ENCODE data around the gene KRT15.
A peak's percentile ranks its signal among the peaks of the same experiment; 100 is the strongest.

The KRT15 gene

GRCh38 chr17:41518789-41519449 is at the start of gene KRT15:
Gene KRT15, minus strand, starts transcription at chr17:41518890. Its CDS starts 63 bp downstream, at chr17:41518827.
- DNase-seq (ENCODE audit: low read depth in 1 of 2, low spot score in 1 of 2), result no peak

DNA sequence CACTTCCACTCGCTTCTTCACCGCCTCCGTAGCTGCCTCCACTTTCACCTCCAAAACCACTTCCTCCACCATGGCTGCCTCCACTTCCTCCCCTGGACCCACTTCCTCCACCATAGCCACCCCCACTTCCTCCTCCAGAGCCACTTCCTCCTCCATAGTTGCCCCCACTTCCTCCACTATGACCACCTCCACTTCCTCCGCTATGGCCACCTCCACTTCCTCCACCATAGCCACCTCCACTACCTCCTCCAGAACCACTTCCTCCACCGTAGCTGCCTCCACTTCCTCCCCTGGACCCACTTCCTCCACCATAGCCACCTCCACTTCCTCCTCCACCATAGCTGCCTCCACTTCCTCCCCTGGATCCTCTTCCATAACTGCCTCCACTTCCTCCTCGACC is 48.6 kb upstream of the KRT15 start:
- no peak for DNase-seq (ENCODE audit: low read depth in 1 of 2, low spot score in 1 of 2)

- no peak for DNase-seq (ENCODE audit: low read depth in 1 of 2, low spot score in 1 of 2)
These were observed 46.6 kb upstream of the KRT15 start for GRCh38 chr17:41565338-41565737.

DNA sequence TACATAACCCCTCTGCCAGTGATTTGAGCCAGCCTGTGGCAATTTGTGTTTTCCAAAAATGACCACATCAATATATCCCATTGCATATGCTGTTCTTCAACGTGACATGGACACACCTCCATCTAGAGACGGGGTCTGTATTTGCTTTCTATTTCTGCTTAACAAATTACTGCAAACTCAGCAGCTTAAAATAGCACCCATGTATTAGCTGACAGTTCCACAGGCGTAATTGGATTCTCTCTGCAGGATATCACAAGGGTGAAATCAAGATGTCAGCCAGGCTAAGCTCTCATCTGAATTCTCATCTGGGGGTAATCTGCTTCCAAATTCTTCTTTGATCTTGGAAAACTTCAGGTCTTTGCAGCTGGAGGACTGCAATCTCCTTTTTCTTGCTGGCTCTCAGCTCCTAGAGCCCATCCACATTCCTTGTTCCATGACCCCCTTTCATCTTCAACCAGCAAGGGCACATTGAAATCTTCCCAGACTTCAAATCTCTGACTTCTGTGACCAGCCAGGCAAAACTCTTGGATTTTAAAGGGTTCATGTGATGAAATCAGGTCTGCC is 45.0 kb upstream of the KRT15 start:
- no peak for DNase-seq (ENCODE audit: low read depth in 1 of 2, low spot score in 1 of 2)

DNA sequence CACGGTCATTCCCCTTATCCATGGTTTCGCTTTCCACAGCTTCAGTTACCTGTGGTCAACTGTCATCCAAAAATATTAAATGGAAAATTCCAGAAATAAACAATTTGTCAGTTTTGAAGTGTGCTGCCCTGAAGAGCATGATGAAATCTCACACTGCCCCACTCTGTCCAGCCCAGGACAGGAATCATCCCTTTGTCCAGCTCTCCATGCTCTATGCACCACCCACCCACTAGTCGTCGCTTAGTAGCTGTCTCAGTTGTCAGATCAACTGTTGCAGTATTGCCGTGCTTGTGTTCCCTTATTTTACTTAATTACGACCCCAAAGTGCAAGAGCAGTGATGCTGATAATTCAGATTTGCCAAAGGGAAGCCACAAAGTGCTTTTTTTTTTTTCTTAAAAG is 42.9 kb upstream of the KRT15 start:
- DNase-seq (ENCODE audit: low read depth in 1 of 2, low spot score in 1 of 2), result no peak

DNA sequence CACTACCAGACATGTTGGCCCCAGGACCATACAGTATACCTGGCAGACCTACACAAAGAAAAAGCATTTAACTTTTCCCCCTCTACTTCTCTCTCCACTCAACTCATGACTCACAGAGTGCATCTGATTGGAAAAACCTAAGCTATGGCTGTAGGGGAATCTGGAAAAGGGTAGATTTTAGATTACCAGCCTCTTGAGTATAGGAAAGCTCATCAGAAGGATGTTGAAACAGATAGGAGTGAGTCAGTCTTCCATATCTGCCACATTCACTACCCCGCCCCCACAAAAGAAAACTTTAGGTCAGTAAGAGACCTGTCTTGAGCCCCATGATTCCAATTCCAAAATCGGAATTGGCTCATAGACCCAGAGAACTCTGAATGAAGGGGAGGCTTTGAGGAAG is 40.9 kb upstream of the KRT15 start:
- no peak for DNase-seq (ENCODE audit: low read depth in 1 of 2, low spot score in 1 of 2)

DNA sequence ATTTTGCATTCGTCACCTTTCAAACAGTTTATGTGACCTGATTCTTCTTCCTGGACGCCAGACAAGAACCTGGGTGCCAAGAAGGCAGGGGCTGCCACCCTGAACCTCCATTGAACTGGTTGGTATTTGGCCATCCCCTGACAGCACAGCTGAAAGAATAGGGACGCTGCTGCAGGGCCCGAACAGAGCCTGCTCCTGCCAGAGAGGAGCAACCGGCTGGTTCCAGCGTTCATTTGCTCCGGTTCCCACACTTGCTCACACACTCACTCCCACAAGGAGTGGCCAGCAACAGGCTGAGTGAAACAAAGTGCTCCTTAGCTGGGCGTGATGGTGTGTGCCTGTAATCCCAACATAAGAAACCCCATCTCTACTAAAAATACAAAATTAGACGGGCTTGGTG is 38.2 kb upstream of the KRT15 start:
- DNase-seq (ENCODE audit: low read depth in 1 of 2, low spot score in 1 of 2), result no peak

DNA sequence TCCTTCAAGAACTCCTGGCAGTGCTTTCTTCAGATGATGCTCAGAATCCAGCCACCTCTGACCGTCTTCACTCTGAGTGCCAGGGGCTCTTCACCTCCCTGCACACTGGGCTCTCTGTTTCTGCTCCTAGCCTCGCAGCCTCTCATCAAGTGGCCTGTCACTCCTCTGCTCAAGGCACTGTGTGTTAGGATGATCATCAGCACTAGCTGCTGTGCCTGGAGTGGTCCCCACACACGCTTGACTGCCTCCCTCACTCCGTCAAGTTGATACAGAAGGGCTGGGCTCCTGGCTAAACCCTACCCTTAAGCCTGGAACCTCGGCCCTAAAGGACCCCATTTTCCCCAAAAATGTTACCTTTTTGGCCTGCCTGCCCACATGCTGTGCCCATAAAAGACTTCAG is 37.6 kb upstream of the KRT15 start:
- DNase-seq (ENCODE audit: low read depth in 1 of 2, low spot score in 1 of 2), result no peak

GRCh38 chr17:41555105-41555887 is 36.6 kb upstream of the KRT15 start:
- no peak for DNase-seq (ENCODE audit: low read depth in 1 of 2, low spot score in 1 of 2)

GRCh38 chr17:41553987-41554680 is 35.4 kb upstream of the KRT15 start:
- DNase-seq (ENCODE audit: low read depth in 1 of 2, low spot score in 1 of 2), result no peak

DNA sequence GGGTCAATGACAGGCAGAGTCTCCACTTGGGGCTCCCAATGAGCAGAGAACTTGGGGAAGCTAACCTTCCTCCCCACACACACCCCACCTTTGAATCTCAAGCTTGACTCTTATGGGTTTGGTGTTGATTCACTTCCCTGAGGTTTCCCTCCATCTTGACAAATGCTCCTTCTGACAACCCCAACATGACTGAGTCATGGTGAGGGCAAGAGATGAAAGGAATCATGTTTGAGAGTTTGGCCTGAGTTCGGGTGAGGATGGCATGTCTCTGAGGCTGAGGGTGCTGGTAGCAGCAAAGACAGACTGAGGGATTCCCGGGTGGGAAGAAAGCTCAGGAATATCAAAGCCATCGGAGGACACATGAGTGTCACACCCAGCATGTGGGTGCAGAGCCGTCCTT is 34.5 kb upstream of the KRT15 start:
- DNase-seq (ENCODE audit: low read depth in 1 of 2, low spot score in 1 of 2), result no peak

GRCh38 chr17:41552455-41552854 is 33.8 kb upstream of the KRT15 start:
- DNase-seq (ENCODE audit: low read depth in 1 of 2, low spot score in 1 of 2), result no peak

DNA sequence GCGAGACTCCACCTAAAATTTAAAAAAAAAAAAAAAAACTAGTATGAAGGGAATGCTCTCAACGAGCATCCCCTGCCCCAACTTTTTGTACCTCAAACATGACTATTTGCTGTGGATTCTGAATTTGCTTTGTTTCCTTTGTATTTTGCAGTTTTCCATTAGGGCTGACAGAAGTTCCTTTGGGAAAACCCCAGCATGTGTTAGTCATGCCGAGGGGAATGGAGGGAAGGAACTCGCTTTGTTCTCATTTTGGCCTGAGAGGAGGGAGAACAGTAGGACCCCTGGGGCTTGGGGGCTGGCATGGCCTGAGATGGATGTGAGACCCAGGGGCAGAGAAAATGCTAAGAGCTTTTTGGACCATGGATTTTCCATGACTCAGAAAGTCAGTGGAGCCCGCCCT is 32.7 kb upstream of the KRT15 start:
- no peak for DNase-seq (ENCODE audit: low read depth in 1 of 2, low spot score in 1 of 2)

DNA sequence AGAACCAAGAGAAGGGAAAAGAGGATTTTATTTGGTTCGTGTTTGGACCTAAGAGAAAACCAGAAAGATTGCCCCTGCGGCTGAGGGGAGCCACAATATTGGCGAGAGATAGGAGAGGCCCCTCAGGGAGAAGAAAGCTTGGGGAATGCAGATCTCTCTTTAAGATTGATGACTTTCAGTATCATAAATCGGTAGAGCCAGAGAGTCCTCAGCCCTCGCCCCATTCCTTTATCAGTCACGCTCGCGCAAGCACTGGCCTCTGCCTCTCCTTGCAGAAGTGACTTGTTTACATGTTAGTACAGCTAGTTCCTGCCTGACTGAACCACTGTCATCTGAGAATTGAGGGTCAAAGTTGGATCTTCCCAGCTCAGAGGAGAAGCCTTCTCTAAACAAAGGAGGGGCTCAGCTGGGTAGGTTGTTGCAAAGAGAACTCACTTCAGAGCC is 30.9 kb upstream of the KRT15 start:
- DNase-seq (ENCODE audit: low read depth in 1 of 2, low spot score in 1 of 2), result no peak

DNA sequence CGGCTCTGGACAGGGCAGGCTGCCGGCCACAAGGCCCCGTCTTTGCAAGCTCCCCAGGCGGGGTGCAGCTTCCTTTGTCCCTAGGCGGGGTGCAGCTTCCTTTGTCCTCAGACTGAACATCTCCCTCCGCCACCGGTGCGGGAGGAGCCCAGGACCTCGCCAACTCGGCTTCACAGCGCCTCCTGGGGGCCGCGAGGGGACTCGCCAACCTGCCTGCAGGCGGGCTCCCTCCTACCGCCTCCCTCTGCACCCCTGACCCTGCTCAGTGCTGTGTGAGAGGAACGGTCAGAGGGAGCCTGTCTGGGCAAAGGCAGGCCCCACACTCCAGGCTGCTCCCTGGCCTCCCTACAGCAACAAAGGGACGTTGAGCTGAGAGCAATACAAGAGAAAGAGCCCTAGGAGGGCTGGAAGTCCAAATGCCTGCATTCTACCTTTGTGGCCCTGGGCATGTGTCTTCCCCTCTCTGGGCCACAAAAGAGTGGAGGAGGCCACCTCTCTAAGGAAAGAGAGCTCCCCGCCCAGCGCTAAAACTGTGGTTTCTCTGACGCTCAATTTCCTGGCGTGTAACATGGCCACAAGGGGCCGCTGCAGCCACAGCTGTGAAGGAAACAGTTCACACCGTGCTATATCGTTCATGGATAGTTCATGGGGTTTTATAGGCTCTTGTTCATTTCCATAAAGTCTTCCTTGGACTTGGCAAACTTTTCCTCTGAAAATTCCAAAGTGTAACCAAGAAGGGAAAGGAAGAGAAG is 30.3 kb upstream of the KRT15 start:
- peak; percentile 68 to 70 for DNase-seq (ENCODE audit: low read depth in 1 of 2, low spot score in 1 of 2)

GRCh38 chr17:41547921-41548843 is 29.5 kb upstream of the KRT15 start:
- peak in 1 of 2 donors; percentile 39 for DNase-seq (ENCODE audit: low read depth in 1 of 2, low spot score in 1 of 2)

- DNase-seq (ENCODE audit: low read depth in 1 of 2, low spot score in 1 of 2), result no peak
These were observed 28.7 kb upstream of the KRT15 start for GRCh38 chr17:41547378-41547841.

GRCh38 chr17:41546819-41547218 is 28.1 kb upstream of the KRT15 start:
- DNase-seq (ENCODE audit: low read depth in 1 of 2, low spot score in 1 of 2), result no peak

DNA sequence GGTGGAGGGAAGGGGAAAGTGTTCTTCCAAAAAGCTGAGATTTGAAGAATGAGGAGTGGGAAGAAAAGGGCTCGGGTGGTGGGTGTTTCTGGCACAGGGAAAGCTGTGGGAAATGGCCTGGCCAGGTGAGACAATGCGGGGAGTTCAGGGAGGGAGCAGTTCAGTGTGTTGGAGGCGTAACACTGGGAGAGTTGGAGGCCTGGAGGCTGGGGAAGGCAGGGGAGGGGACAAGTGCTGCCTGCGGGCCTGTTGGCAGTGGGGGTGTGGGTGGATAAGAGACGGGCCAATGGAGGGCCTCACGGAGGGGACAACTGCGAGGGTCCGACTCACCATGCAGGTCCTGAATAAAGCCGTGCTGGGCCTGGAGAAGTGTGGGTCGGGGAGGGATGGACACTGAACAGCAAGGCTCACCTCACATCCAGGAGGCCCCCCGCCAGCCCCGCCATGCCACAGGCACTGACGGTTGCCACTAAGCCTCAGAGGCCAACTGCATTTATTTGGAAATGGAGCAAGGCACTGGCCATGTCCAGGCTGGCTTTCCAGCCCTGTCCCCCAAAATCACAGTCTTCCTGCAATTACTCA is 27.2 kb upstream of the KRT15 start:
- no peak for DNase-seq (ENCODE audit: low read depth in 1 of 2, low spot score in 1 of 2)

- DNase-seq (ENCODE audit: low read depth in 1 of 2, low spot score in 1 of 2), result no peak
These were observed 26.2 kb upstream of the KRT15 start for GRCh38 chr17:41544935-41545334.

Data from stimulated activated CD4-positive, alpha-beta T cell treated with anti-CD3 and anti-CD28 coated beads, Interleukin-15, amount 100 ng/mL, for 1 hour (primary cell).